Neural cell (in vitro differentiated cells): ENCODE measurements around the gene AJUBA. TPM values are rescaled to one million over a fixed set of nuclear protein-coding genes. Genes with fewer than 3 reads are reported as not detected.

Experiments used
- H2AFZ ChIP-seq: fragments of 200-600, 300-800 bp; sonication (generic), shearing (Covaris generic); 2 replicates; pipeline ENCODE4 v1.6.0; 2014; ENCODE audit warnings: low read depth, mild to moderate bottlenecking, antibody characterized with exemption, low read length, moderate library complexity
- H3F3A ChIP-seq: fragments of 200-600 bp; shearing (Covaris generic); 2 replicates; pipeline ENCODE4 v1.6.1; 2016; ENCODE audit warnings: mild to moderate bottlenecking, moderate library complexity, mixed read lengths, antibody characterized with exemption, low read length; ENCODE audit not compliant: insufficient read depth, poor library complexity, severe bottlenecking
- H3K27ac ChIP-seq: fragments of 200-600, 300-800 bp; sonication (generic), shearing (Covaris generic); 2 replicates; pipeline ENCODE4 v1.5.1; 2014; ENCODE audit warnings: mild to moderate bottlenecking, low read length, moderate library complexity
- H3K27me3 ChIP-seq: fragments of 300-800, 200-600 bp; sonication (generic), shearing (Covaris generic); 2 replicates; pipeline ENCODE4 v1.6.0; 2014; ENCODE audit warnings: mild to moderate bottlenecking, low read depth, low read length, moderate library complexity; ENCODE audit not compliant: insufficient read depth
- H3K36me3 ChIP-seq: fragments of 300-800, 200-600 bp; sonication (generic), shearing (Covaris generic); 2 replicates; pipeline ENCODE4 v1.5.1; 2014; ENCODE audit warnings: mild to moderate bottlenecking, antibody characterized with exemption, low read length, moderate library complexity; ENCODE audit not compliant: insufficient read depth
- H3K4me2 ChIP-seq: fragments of 300-800, 200-600 bp; sonication (generic), shearing (Covaris generic); 2 replicates; pipeline ENCODE4 v1.6.0; 2014; ENCODE audit warnings: mild to moderate bottlenecking, low read length
- H3K4me3 ChIP-seq: fragments of 300-800, 200-600 bp; sonication (generic), shearing (Covaris generic); 2 replicates; pipeline ENCODE4 v1.5.1; 2014; ENCODE audit warnings: mild to moderate bottlenecking, low read length, moderate library complexity
- H3K79me2 ChIP-seq: fragments of 200-600 bp; shearing (Covaris generic); replicated peaks from 2 replicates; pipeline ENCODE4 v1.6.0; 2014; ENCODE audit warnings: mild to moderate bottlenecking, low read length, moderate library complexity; ENCODE audit not compliant: insufficient read depth
- H3K9ac ChIP-seq: fragments of 300-800, 200-600 bp; sonication (generic), shearing (Covaris generic); 2 replicates; pipeline ENCODE4 v1.6.1; 2016; ENCODE audit warnings: mild to moderate bottlenecking, low read length, mixed read lengths
- H3K9me2 ChIP-seq: fragments of 200-600 bp; shearing (Covaris generic); 2 replicates; pipeline ENCODE4 v1.6.1; 2016; ENCODE audit warnings: mild to moderate bottlenecking, low read length, mixed read lengths; ENCODE audit not compliant: insufficient read depth
- H3K9me3 ChIP-seq: fragments of 200-600, 300-800 bp; sonication (generic), shearing (Covaris generic); 2 replicates; pipeline ENCODE4 v1.6.1; 2016; ENCODE audit warnings: mild to moderate bottlenecking, mixed run types, low read length, moderate library complexity, mixed read lengths
- H4K20me1 ChIP-seq: fragments of 200-600 bp; shearing (Covaris generic); 2 replicates; pipeline ENCODE4 v1.6.1; 2016; ENCODE audit warnings: mild to moderate bottlenecking, mixed run types; ENCODE audit not compliant: insufficient read depth
- EP300 ChIP-seq: fragments of 450-650 bp; conservative IDR thresholded peaks from 2 replicates; pipeline ENCODE4 v1.6.1; 2014; ENCODE audit warnings: antibody characterized with exemption, mild to moderate bottlenecking, moderate library complexity; ENCODE audit not compliant: poor library complexity, severe bottlenecking
- EZH2 ChIP-seq: fragments of 200-600, 300-800 bp; shearing (Covaris generic), sonication (generic); IDR thresholded peaks from 2 replicates; pipeline ENCODE4 v1.6.1; 2014; ENCODE audit warnings: antibody characterized with exemption, low read length, borderline replicate concordance, mild to moderate bottlenecking; ENCODE audit not compliant: insufficient read depth, poor library complexity, severe bottlenecking
- MXI1 ChIP-seq: fragments of 450-650 bp; conservative IDR thresholded peaks from 2 replicates; pipeline ENCODE4 v1.6.1; 2014; ENCODE audit warnings: antibody characterized with exemption, mild to moderate bottlenecking; ENCODE audit not compliant: poor library complexity, severe bottlenecking
- POLR2AphosphoS5 ChIP-seq: IDR thresholded peaks from 2 replicates; pipeline ENCODE4 v1.6.1; 2012
- RAD21 ChIP-seq: fragments of 450-650 bp; conservative IDR thresholded peaks from 2 replicates; pipeline ENCODE4 v1.6.1; 2014; ENCODE audit warnings: antibody characterized with exemption, mild to moderate bottlenecking, moderate library complexity
- SMC3 ChIP-seq: fragments of 450-650 bp; conservative IDR thresholded peaks from 2 replicates; pipeline ENCODE4 v1.6.1; 2014; ENCODE audit warnings: antibody characterized with exemption, mild to moderate bottlenecking, moderate library complexity; ENCODE audit not compliant: poor library complexity
- TAF1 ChIP-seq: IDR thresholded peaks from 2 replicates; pipeline ENCODE4 v1.6.1; 2012; ENCODE audit warnings: low read depth
- polyA plus RNA-seq: library from polyadenylated mRNA; depleted of rRNA; stranded (reverse); fragments of >200 nt; gene quantifications from 2 replicates; pipeline ENCODE4 v1.2.3, GENCODE V29; 2014
- TF ChIP-seq, protein P1 (sequence below): IDR thresholded peaks from 2 replicates; pipeline ENCODE4 v1.6.1; 2012; ENCODE audit warnings: borderline replicate concordance
- TF ChIP-seq, protein P2 (sequence below): fragments of 450-650 bp; IDR thresholded peaks from 2 replicates; pipeline ENCODE4 v1.5.1; 2014; ENCODE audit warnings: antibody characterized with exemption, mild to moderate bottlenecking, moderate library complexity; ENCODE audit not compliant: poor library complexity, severe bottlenecking

Gene AJUBA
- polyA plus RNA-seq, 1 donor from 2014 or later = 1.9 TPM

DNA sequence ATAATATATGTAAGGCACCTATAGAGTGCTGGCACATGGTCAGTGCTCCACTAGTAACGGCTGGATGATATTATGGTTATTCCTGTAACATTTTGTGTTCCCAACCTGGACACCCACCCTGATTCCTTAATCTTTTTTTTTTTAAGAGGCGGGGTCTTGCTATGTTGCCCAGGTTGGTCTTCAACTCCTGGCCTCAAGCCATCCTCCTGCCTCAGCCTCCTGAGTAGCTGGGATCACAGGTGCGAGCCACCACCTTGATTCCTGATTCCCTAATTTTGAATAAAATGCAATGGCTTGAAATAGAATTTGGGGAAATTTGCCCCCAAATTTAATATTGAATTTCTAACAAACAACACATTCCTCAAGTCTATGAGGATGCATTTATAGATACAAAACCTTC lies 20.2 kb upstream of the AJUBA start:
- H3K79me2 ChIP-seq = no peaks in the 10 kb centered on the region
- H3K9me3 ChIP-seq = no peaks in the 10 kb centered on the region
- H3K9ac ChIP-seq = no peak overlapping the region
- H3F3A ChIP-seq = peaks cover 4% of the 10 kb centered on the region
- no peaks in the 10 kb centered on the region for H3K27me3 ChIP-seq
- no peak overlapping the region for H3K27ac ChIP-seq
- no peak overlapping the region for H2AFZ ChIP-seq
- H3K9me2 ChIP-seq = no peaks in the 10 kb centered on the region
- no peak overlapping the region for H3K4me3 ChIP-seq
- no peak overlapping the region for H3K4me2 ChIP-seq
- TF ChIP-seq MXI1 = no peak
- no peak for TF ChIP-seq POLR2AphosphoS5
- TF ChIP-seq, protein P1, sequence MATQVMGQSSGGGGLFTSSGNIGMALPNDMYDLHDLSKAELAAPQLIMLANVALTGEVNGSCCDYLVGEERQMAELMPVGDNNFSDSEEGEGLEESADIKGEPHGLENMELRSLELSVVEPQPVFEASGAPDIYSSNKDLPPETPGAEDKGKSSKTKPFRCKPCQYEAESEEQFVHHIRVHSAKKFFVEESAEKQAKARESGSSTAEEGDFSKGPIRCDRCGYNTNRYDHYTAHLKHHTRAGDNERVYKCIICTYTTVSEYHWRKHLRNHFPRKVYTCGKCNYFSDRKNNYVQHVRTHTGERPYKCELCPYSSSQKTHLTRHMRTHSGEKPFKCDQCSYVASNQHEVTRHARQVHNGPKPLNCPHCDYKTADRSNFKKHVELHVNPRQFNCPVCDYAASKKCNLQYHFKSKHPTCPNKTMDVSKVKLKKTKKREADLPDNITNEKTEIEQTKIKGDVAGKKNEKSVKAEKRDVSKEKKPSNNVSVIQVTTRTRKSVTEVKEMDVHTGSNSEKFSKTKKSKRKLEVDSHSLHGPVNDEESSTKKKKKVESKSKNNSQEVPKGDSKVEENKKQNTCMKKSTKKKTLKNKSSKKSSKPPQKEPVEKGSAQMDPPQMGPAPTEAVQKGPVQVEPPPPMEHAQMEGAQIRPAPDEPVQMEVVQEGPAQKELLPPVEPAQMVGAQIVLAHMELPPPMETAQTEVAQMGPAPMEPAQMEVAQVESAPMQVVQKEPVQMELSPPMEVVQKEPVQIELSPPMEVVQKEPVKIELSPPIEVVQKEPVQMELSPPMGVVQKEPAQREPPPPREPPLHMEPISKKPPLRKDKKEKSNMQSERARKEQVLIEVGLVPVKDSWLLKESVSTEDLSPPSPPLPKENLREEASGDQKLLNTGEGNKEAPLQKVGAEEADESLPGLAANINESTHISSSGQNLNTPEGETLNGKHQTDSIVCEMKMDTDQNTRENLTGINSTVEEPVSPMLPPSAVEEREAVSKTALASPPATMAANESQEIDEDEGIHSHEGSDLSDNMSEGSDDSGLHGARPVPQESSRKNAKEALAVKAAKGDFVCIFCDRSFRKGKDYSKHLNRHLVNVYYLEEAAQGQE = no peak
- no peak for TF ChIP-seq TAF1
- no peak for TF ChIP-seq SMC3
- TF ChIP-seq RAD21 = no peak
- TF ChIP-seq, protein P2, sequence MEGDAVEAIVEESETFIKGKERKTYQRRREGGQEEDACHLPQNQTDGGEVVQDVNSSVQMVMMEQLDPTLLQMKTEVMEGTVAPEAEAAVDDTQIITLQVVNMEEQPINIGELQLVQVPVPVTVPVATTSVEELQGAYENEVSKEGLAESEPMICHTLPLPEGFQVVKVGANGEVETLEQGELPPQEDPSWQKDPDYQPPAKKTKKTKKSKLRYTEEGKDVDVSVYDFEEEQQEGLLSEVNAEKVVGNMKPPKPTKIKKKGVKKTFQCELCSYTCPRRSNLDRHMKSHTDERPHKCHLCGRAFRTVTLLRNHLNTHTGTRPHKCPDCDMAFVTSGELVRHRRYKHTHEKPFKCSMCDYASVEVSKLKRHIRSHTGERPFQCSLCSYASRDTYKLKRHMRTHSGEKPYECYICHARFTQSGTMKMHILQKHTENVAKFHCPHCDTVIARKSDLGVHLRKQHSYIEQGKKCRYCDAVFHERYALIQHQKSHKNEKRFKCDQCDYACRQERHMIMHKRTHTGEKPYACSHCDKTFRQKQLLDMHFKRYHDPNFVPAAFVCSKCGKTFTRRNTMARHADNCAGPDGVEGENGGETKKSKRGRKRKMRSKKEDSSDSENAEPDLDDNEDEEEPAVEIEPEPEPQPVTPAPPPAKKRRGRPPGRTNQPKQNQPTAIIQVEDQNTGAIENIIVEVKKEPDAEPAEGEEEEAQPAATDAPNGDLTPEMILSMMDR = no peak
- TF ChIP-seq EZH2 = no peak
- no peak for TF ChIP-seq EP300
- H3K36me3 ChIP-seq = no peaks in the 10 kb centered on the region
- no peaks in the 10 kb centered on the region for H4K20me1 ChIP-seq

DNA sequence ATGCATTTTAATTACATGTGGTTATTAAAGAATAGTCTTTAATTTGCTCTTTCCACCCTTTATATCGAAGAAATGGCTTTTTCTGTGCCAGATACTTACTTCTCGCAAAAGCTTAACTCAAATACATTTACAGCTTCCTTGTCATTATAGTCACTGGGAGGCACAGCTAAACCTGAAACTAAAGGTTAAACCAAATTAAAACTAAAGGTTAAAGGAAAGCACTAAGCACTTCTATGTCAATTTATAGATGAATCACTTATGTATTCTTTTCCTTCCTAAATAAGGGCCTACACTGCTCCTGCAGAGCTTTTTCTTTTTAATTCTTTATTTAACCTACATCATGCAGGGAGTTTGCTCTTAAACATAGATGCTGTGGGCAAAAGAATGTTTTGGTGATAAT lies 18.5 kb upstream of the AJUBA start:
- no peak overlapping the region for H3K9ac ChIP-seq

More for the DNA sequence above, 18.5 kb upstream of the AJUBA start:
- no peaks in the 10 kb centered on the region for H3K27me3 ChIP-seq
- H3K27ac ChIP-seq = no peak overlapping the region
- H3K9me3 ChIP-seq = no peaks in the 10 kb centered on the region
- no peaks in the 10 kb centered on the region for H3F3A ChIP-seq
- no peak for TF ChIP-seq EP300
- no peak for TF ChIP-seq MXI1
- H3K9me2 ChIP-seq = no peaks in the 10 kb centered on the region
- no peak overlapping the region for H2AFZ ChIP-seq
- no peak overlapping the region for H3K4me3 ChIP-seq
- H3K36me3 ChIP-seq = no peaks in the 10 kb centered on the region
- H3K4me2 ChIP-seq = no peak overlapping the region
- no peaks in the 10 kb centered on the region for H3K79me2 ChIP-seq
- H4K20me1 ChIP-seq = no peaks in the 10 kb centered on the region
